SK-N-SH (cell line): ENCODE data around the gene PLOD3. TPM values are rescaled to one million over a fixed set of nuclear protein-coding genes. Genes with fewer than 3 reads are reported as not detected.
A peak's percentile ranks its signal among the peaks of the same experiment; 100 is the strongest.

ENCODE experiments used
- CTCF ChIA-PET: fragments of 300-600, 350-600 bp; formaldehyde crosslinking; extraction: SDS; loops from one replicate; lab custom pipeline; 2021; lab: Yijun Ruan, JAX
- POLR2A ChIA-PET: fragments of 350-600 bp; sonication (Branson Sonifier 250); formaldehyde crosslinking; extraction: SDS; loops from one replicate; lab custom pipeline; 2020; ENCODE audit warnings: antibody characterized with exemption, inconsistent platforms; lab: Yijun Ruan, JAX
- DNase-seq: peaks from one replicate; pipeline ENCODE4 v3.0.0; 2012
- H2AFZ ChIP-seq: fragments of 200-600 bp; sonication (generic); 2 replicates; pipeline ENCODE4 v1.8.1; 2016; ENCODE audit warnings: antibody characterized with exemption, mild to moderate bottlenecking, low read depth
- H3F3A ChIP-seq: fragments of 200-600 bp; sonication (generic); replicated peaks from 2 replicates; pipeline ENCODE3; 2016; ENCODE audit warnings: antibody characterized with exemption, mild to moderate bottlenecking; ENCODE audit not compliant: insufficient read depth
- H3K27ac ChIP-seq, 2 experiments: fragments of 200-500 bp in 1 of 2; fragments of 200-600 bp in 1 of 2; sonication (Bioruptor generic) in 1 of 2; sonication (generic), shearing (Covaris generic) in 1 of 2; 2 replicates each; pipeline versions ENCODE4 v1.5.1 to v1.6.1; 2014 to 2016; ENCODE audit warnings: low read depth in 2 of 2, inconsistent platforms in 1 of 2, low read length in 1 of 2, mild to moderate bottlenecking in 1 of 2, mixed read lengths in 1 of 2
- H3K27me3 ChIP-seq: fragments of 200-600 bp; sonication (generic), shearing (Covaris generic); 2 replicates; pipeline ENCODE4 v1.6.1; 2016; ENCODE audit warnings: mixed run types; ENCODE audit not compliant: insufficient read depth
- H3K36me3 ChIP-seq, 2 experiments: fragments of 200-500 bp in 1 of 2; fragments of 200-600 bp in 1 of 2; sonication (Bioruptor generic) in 1 of 2; sonication (generic) in 1 of 2; replicated peaks in 1 of 2; 2 replicates each; pipeline versions ENCODE3 to v1.5.1; 2014 to 2016; ENCODE audit warnings: low read length in 1 of 2, mild to moderate bottlenecking in 1 of 2; ENCODE audit not compliant: insufficient read depth in 2 of 2, control insufficient read depth in 1 of 2
- H3K4me1 ChIP-seq, 2 experiments: fragments of 200-500 bp in 1 of 2; fragments of 200-600 bp in 1 of 2; sonication (Bioruptor generic) in 1 of 2; sonication (generic), shearing (Covaris generic) in 1 of 2; 2 replicates each; pipeline versions ENCODE4 v1.5.1 to v1.6.1; 2014 to 2016; ENCODE audit warnings: low read depth in 1 of 2, low read length in 1 of 2, mixed run types in 1 of 2; ENCODE audit not compliant: insufficient read depth in 2 of 2, control insufficient read depth in 1 of 2
- H3K4me2 ChIP-seq: fragments of 200-600 bp; sonication (generic), shearing (Covaris generic); 2 replicates; pipeline ENCODE4 v1.6.1; 2017; ENCODE audit warnings: mixed run types
- H3K4me3 ChIP-seq, 2 experiments: fragments of 200-500 bp in 1 of 2; fragments of 200-600 bp in 1 of 2; sonication (Bioruptor generic) in 1 of 2; sonication (generic), shearing (Covaris generic) in 1 of 2; 2 replicates each; pipeline versions ENCODE4 v1.5.1 to v1.8.1; 2014 to 2016; ENCODE audit warnings: low read depth in 2 of 2, inconsistent platforms in 1 of 2, low read length in 1 of 2, mild to moderate bottlenecking in 1 of 2, mixed read lengths in 1 of 2, moderate library complexity in 1 of 2
- H3K79me2 ChIP-seq: fragments of 200-600 bp; sonication (generic); 2 replicates; pipeline ENCODE4 v1.8.1; 2017; ENCODE audit warnings: mild to moderate bottlenecking; ENCODE audit not compliant: insufficient read depth
- H3K9ac ChIP-seq: fragments of 200-600 bp; sonication (generic); 2 replicates; pipeline ENCODE4 v1.6.1; 2017; ENCODE audit warnings: mixed run types
- H3K9me2 ChIP-seq: fragments of 200-600 bp; sonication (generic); 2 replicates; pipeline ENCODE4 v1.6.1; 2017; ENCODE audit warnings: mixed run types
- H3K9me3 ChIP-seq: fragments of 200-600 bp; sonication (generic); 2 replicates; pipeline ENCODE4 v1.6.1; 2017; ENCODE audit warnings: mixed run types, mild to moderate bottlenecking, moderate library complexity
- H4K20me1 ChIP-seq: fragments of 200-600 bp; sonication (generic); 2 replicates; pipeline ENCODE4 v1.6.1; 2017; ENCODE audit warnings: mild to moderate bottlenecking, mixed run types; ENCODE audit not compliant: insufficient read depth
- EZH2phosphoT487 ChIP-seq: fragments of 200-600 bp; sonication (generic); IDR thresholded peaks from 2 replicates; pipeline ENCODE4 v1.6.1; 2017; ENCODE audit warnings: low read depth, mixed run types, mild to moderate bottlenecking, antibody characterized with exemption, moderate library complexity, borderline replicate concordance
- FOSL2 ChIP-seq: IDR thresholded peaks from 2 replicates; pipeline ENCODE4 v1.4.0; 2012; ENCODE audit warnings: low read depth, mild to moderate bottlenecking, moderate library complexity, borderline replicate concordance
- RAD21 ChIP-seq: IDR thresholded peaks from 2 replicates; pipeline ENCODE4 v1.6.1; 2012; ENCODE audit warnings: mild to moderate bottlenecking, low read length
- TAF1 ChIP-seq: IDR thresholded peaks from 2 replicates; pipeline ENCODE4 v1.6.1; 2012; ENCODE audit warnings: low read depth, mild to moderate bottlenecking, low read length, moderate library complexity, borderline replicate concordance
- USF1 ChIP-seq: IDR thresholded peaks from 2 replicates; pipeline ENCODE4 v1.4.0; 2012; ENCODE audit warnings: low read depth, borderline replicate concordance
- YY1 ChIP-seq: IDR thresholded peaks from 2 replicates; pipeline ENCODE4 v1.4.0; 2012; ENCODE audit warnings: low read depth, mild to moderate bottlenecking
- WGBS: methylation state at CpG from one replicate; pipeline ENCODE4 v1.1.6; 2017; ENCODE audit warnings: low lambda C conversion rate; 5-methylcytosine and 5-hydroxymethylcytosine counted together
- polyA plus RNA-seq, 3 experiments: library from polyadenylated mRNA; depleted of rRNA; stranded (reverse); fragments of >200 nt; gene quantifications; 2 replicates each; pipeline ENCODE4 v1.2.3, GENCODE V29; 2012

Gene PLOD3
- polyA plus RNA-seq, 1 of the 3 experiments (the other 2 are of a cell fraction), result 276 TPM

DNA sequence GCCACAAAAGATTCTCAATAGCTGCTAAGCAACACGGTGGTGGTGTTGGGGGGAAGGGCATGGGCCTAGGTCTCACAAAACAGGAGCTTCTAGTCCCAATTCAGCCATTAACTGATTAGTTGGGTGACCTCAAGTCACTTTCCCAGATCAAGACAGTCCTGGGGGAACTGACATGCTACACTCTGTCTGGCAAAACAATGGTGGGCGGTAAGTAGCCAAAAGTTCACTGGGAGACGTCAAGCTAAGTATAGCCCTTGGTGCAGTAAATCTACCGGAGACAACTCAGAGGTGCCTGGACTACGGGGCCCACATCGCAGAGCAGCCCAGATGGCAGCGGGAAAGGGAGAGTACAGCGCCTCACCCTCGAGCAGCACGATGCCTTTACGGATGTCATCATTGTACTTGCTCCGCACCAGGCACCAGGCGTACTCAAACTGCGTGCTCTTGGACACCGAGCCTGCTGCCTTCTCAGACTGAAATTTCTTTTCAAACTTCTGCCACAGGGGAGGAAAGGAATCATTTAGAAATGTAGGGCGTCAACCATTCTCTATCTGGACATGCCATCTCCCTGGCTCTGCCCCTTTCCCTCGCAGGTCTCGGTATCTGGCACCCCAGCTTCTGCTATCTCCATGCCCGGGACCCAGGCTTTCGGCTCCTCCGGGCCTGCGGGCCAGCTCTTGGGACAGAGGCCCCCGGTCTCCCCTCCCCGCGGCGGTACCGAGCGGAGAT, 26.4 kb upstream of the PLOD3 start:
- Histone ChIP-seq H3K4me2 (peak overlapping the region; percentile 98), H3K36me3 (peaks cover 21 to 42% of the 10 kb centered on the region in 2 experiments), H2AFZ (no peak overlapping the region), H3F3A (peaks cover 8% of the 10 kb centered on the region), H3K4me3 (peak overlapping the region; percentile 77 to 89), H3K9me3 (no peaks in the 10 kb centered on the region), H3K79me2 (peaks cover 75% of the 10 kb centered on the region), H3K27me3 (no peaks in the 10 kb centered on the region), H4K20me1 (peaks cover 16% of the 10 kb centered on the region; the same call in 1 of the 2 replicates), H3K9ac (peak overlapping the region; percentile 68; the same call in 1 of the 2 replicates), H3K27ac (peak overlapping the region; percentile 80 to 93; a peak in 3 of 4 replicates), H3K9me2 (no peaks in the 10 kb centered on the region), H3K4me1 (peaks cover 7 to 14% of the 10 kb centered on the region in 2 experiments; a peak in 1 of 4 replicates)
- WGBS, result 8% methylated on average over 23 of the region's 28 CpGs
- CTCF ChIA-PET, result interaction anchor here (0.6 to 6.0 kb wide), 55 partner anchors 9 to 391 kb away, joined by 3 to 66 read pairs (median 4); partner anchors contain the start of genes IFT22, NAT16, PLOD3 and SLC12A9
- TF ChIP-seq USF1, result no peak
- TF ChIP-seq EZH2phosphoT487, result no peak
- TF ChIP-seq TAF1, result 0 out of 2 replicates have a peak, but pooled peaks have one; percentile 41
- TF ChIP-seq RAD21, result peak; percentile 58; the same call in 1 of the 2 replicates
- DNase-seq, result peak; percentile 59
- POLR2A ChIA-PET, result interaction anchor here (1.2 to 2.2 kb wide), 7 partner anchors 9 to 100 kb away, joined by 4 to 38 read pairs (median 7); partner anchors contain the start of genes PLOD3, VGF and ZNHIT1

DNA sequence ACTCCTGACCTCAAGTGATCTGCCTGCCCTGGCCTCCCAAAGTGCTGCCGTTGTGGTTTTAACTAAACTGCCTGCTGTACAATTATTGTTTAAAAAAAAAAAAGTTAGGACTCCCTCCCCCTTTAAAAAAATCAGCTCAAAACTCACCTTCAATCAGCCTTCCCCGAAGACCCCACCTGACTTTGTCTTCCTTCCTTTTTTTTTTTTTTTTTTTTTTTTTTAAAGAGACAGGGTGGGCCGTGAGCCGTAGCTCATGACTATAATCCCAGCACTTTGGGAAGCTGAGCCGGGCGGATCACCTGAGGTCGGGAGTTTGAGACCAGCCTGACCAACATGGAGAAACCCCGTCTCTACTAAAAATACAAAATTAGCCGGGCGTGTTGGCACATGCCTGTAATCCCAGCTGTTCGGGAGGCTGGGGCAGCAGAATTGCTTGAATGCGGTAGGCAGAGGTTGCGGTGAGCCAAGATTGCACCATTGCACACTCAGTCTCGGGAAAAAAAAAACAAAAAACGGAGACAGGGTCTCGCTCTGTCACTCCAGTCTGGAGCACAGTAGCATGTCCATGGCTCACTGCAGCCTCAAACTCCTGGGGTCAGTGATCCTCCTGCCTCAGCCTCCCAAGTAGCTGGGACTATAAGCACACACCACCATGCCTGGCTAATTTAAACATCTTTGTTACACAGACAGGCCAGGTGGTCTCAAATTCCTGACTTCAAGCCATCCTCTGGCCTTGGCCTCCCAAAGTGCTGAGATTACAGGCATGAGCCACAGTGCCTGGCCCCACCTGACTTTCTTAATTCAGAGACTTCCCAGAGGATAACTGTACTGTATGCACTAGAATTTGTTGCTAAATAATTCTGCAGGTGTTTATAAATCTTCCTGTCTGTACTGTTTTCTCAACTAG, 24.3 kb upstream of the PLOD3 start:
- DNase-seq, result no peak
- TF ChIP-seq FOSL2 (no peak), RAD21 (no peak), EZH2phosphoT487 (no peak), YY1 (no peak)
- Histone ChIP-seq H3K9ac (no peak overlapping the region), H3K79me2 (peaks cover 57% of the 10 kb centered on the region), H3K36me3 (peaks cover 35 to 42% of the 10 kb centered on the region in 2 experiments), H3F3A (peaks cover 8% of the 10 kb centered on the region), H3K4me1 (peaks cover 7 to 14% of the 10 kb centered on the region in 2 experiments; a peak in 1 of 4 replicates), H2AFZ (no peak overlapping the region), H3K9me2 (no peaks in the 10 kb centered on the region), H3K4me2 (no peak overlapping the region), H3K27ac (no peak overlapping the region), H3K27me3 (no peaks in the 10 kb centered on the region), H3K4me3 (no peak overlapping the region), H3K9me3 (no peaks in the 10 kb centered on the region), H4K20me1 (peaks cover 12% of the 10 kb centered on the region; the same call in 1 of the 2 replicates)
- 96% methylated on average over 16 of the region's 16 CpGs for WGBS
- ChIA-PET POLR2A (interaction anchor here (0.6 to 0.7 kb wide), 3 partner anchors 25 to 73 kb away, joined by 3 to 5 read pairs (median 3); no protein-coding TSS in a partner anchor), CTCF (interaction anchor here (1.3 to 4.7 kb wide), 6 partner anchors 12 to 115 kb away, joined by 3 to 66 read pairs (median 19); partner anchors contain the start of genes PLOD3, SERPINE1 and ZNHIT1)
